MCF 10A (cell line): ENCODE data around the gene SLIRP. TPM values are rescaled to one million over a fixed set of nuclear protein-coding genes. Genes with fewer than 3 reads are reported as not detected.

Source experiments
- BruUV-seq: library from RNA; stranded (reverse); fragments of 400-500 nt; replicated peaks from 2 replicates; lab custom pipeline; 2021; lab: Mats Ljungman, UMichigan
- CTCF ChIA-PET: fragments of 300-600 bp; sonication (Branson Sonifier 250); formaldehyde crosslinking; extraction: SDS; loops from one replicate; lab custom pipeline; 2021; ENCODE audit warnings: antibody characterized with exemption, inconsistent platforms; lab: Yijun Ruan, JAX
- POLR2A ChIA-PET: fragments of 300-600, 350-650 bp; sonication (Branson Sonifier 250); formaldehyde crosslinking; extraction: SDS; loops from one replicate; lab custom pipeline; 2020; ENCODE audit warnings: antibody characterized with exemption, inconsistent platforms; lab: Yijun Ruan, JAX
- DNase-seq: peaks from one replicate; pipeline ENCODE4 v3.0.0-alpha.2; 2018; ENCODE audit not compliant: unreplicated experiment
- H3K27ac Mint-ChIP-seq: one replicate; pipeline ENCODE4 v1.8.0; 2022; ENCODE audit warnings: mild to moderate bottlenecking, low read depth, mixed read lengths; ENCODE audit not compliant: unreplicated experiment
- H3K27me3 Mint-ChIP-seq: one replicate; pipeline ENCODE4 v1.8.0; 2022; ENCODE audit warnings: mixed read lengths; ENCODE audit not compliant: insufficient read depth, unreplicated experiment
- H3K36me3 Mint-ChIP-seq: one replicate; pipeline ENCODE4 v1.8.0; 2022; ENCODE audit warnings: mild to moderate bottlenecking, moderate library complexity, mixed read lengths; ENCODE audit not compliant: insufficient read depth, unreplicated experiment
- H3K4me1 Mint-ChIP-seq: one replicate; pipeline ENCODE4 v1.8.0; 2022; ENCODE audit warnings: mixed read lengths; ENCODE audit not compliant: insufficient read depth, unreplicated experiment
- H3K4me3 Mint-ChIP-seq: one replicate; pipeline ENCODE4 v1.8.0; 2022; ENCODE audit warnings: mild to moderate bottlenecking, moderate library complexity, mixed read lengths; ENCODE audit not compliant: unreplicated experiment
- H3K9me3 Mint-ChIP-seq: one replicate; pipeline ENCODE4 v1.8.0; 2022; ENCODE audit warnings: mixed read lengths; ENCODE audit not compliant: unreplicated experiment
- CTCF ChIP-seq: fragments of 200-600 bp; IDR thresholded peaks from one replicate; pipeline ENCODE4 v1.8.0; 2022; ENCODE audit warnings: antibody characterized with exemption, mild to moderate bottlenecking; ENCODE audit not compliant: unreplicated experiment
- intact Hi-C: fragments of 100-400 bp; cut with micrococcal nuclease; formaldehyde crosslinking; loops from 2 replicates; pipeline ENCODE4 v1.14.1; 2022
- total RNA-seq: library from RNA; stranded (reverse); gene quantifications from 2 replicates; pipeline ENCODE4 v1.2.3, GENCODE V29; 2022

Gene SLIRP
- total RNA-seq, 1 experiment from 2014 or later = 249 TPM

DNA sequence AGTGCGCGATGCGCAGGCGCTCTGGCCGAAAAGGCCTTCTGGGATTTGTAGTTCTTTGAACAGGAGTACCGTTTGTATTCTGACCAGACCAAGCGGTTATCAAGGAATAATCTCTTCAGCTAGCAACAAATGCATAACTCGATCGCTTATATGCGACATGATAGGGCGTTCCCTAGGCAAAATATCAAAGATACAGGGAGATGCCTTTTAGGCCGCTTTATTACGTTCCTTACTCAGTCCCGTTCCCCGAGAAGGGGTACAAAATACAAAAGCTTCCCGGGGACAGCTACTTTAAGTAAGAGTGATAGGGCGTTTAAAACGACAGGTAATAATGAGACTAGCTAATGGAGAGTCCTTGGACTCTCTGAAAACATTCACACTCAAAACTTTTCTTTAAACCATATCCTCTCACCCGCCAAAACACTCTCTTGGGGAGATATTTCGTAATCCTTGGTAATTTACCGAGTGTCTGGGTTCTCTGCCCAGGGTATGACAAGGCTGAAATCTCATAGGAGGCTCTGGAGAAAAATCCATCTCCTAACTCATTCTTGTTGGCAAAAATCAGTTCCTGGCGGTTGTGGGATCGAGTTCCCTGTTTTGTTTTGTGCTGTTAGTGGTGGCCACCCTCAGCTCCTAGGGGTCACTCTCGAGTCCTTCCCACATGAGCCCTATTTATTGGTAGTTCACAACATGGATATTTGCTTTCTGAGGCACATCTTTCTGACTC lies 53.5 kb downstream of the SLIRP start:
- peak; percentile 19 for TF ChIP-seq CTCF
- ChIA-PET POLR2A (interaction anchor here (0.5 to 2.8 kb wide), 18 partner anchors 9 to 1912 kb away, joined by 3 to 31 read pairs (median 7); partner anchors contain the start of genes ADCK1, AHSA1, SLIRP and VIPAS39), CTCF (interaction anchor here (0.6 to 3.1 kb wide), 14 partner anchors 8 to 805 kb away, joined by 3 to 15 read pairs (median 3); partner anchors contain the start of genes ADCK1 and SLIRP)
- Mint-ChIP-seq H3K4me3 (peak overlapping the region; percentile 89), H3K27ac (peak overlapping the region; percentile 96), H3K4me1 (peaks cover 14% of the 10 kb centered on the region), H3K36me3 (peaks cover 25% of the 10 kb centered on the region), H3K9me3 (no peaks in the 10 kb centered on the region), H3K27me3 (no peaks in the 10 kb centered on the region)
- peak; percentile 56 for DNase-seq
- BruUV-seq = no TSS peak
- intact Hi-C loops = loop anchor here (1.0 kb wide), 1 partner anchor 39 kb away; the partner anchor contains the start of gene ADCK1

DNA sequence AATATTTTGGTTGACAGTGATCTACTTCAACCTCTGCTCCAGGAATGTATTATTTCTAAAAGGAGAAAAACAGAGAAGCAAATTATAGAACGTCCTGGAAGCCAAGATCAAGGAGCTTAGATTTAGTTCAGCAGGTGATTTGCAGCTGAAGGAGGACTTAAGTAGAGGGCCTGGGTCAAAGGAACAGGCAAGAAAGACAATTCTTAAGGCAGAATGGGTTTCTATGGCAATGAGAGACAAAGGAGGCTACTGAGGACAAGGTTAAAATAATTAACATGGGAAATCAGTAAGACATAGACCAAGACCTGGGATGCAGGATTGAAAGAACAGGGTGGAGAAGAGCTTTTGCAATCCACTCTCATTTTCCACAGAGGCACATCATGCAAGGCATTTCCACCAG lies 55.4 kb downstream of the SLIRP start:
- peaks cover 6% of the 10 kb centered on the region for H3K4me1 Mint-ChIP-seq

DNA sequence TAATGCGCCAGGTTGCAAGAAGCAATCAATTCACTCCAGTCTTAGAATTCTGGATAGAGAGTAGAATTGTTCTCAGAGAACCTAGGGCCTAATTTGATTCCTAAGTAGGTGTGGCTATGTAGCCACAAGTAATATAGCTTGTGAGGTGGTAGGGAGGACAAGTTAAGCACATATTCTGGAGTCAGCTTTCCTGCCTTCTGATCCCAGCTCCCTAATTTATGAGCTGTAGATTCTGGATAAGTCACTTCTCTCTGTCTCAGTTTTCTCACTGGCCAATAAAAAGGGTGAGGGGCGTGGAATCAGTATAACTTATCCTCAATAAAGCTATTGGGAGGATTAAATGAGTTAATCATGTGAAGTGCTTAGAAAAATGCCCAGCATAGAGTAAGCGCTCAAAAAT lies 56.1 kb downstream of the SLIRP start:
- DNase-seq = no peak
- no TSS peak for BruUV-seq
- no peak for TF ChIP-seq CTCF
- Mint-ChIP-seq H3K9me3 (no peaks in the 10 kb centered on the region), H3K4me3 (no peak overlapping the region), H3K4me1 (no peaks in the 10 kb centered on the region), H3K27me3 (no peaks in the 10 kb centered on the region), H3K36me3 (peaks cover under 1% of the 10 kb centered on the region), H3K27ac (no peak overlapping the region)
- ChIA-PET CTCF (interaction anchor here (0.5 to 1.2 kb wide), 3 partner anchors 36 to 578 kb away, joined by 3 read pairs; partner anchors contain the start of gene ADCK1), POLR2A (interaction anchor here (1.0 kb wide), 1 partner anchor 27 kb away, joined by 3 read pairs; no protein-coding TSS in a partner anchor)
- intact Hi-C loops = no loop called here

More for the DNA sequence above, 55.4 kb downstream of the SLIRP start:
- intact Hi-C loops = no loop called here
- ChIA-PET CTCF (interaction anchor here (1.1 to 1.2 kb wide), 2 partner anchors 37 to 55 kb away, joined by 3 read pairs; partner anchors contain the start of gene ADCK1), POLR2A (interaction anchor here (0.6 kb wide), 1 partner anchor 67 kb away, joined by 3 read pairs; no protein-coding TSS in a partner anchor)
- no peaks in the 10 kb centered on the region for H3K27me3 Mint-ChIP-seq
- DNase-seq = no peak
- no peaks in the 10 kb centered on the region for H3K9me3 Mint-ChIP-seq
- no TSS peak for BruUV-seq
- no peak overlapping the region for H3K27ac Mint-ChIP-seq
- H3K36me3 Mint-ChIP-seq = peaks cover 7% of the 10 kb centered on the region
- H3K4me3 Mint-ChIP-seq = no peak overlapping the region
- TF ChIP-seq CTCF = no peak

Other genes with a start within 250 kb of the SLIRP start
- gene ISM2, start 209.3 kb upstream of the SLIRP start, total RNA-seq = not detected in 2 replicates
- gene SPTLC2, start 91.5 kb upstream of the SLIRP start, total RNA-seq = 10.3 and 15.8 TPM in 2 replicates
- 14.4 and 19.0 TPM in 2 replicates for gene ALKBH1, start 80 bp upstream of the SLIRP start, total RNA-seq
- gene SNW1, start 53.1 kb downstream of the SLIRP start, total RNA-seq = 113 and 122 TPM in 2 replicates
- 7.0 and 7.8 TPM in 2 replicates for gene ADCK1, start 92.0 kb downstream of the SLIRP start, total RNA-seq